NCI-H128 (cell line): ENCODE measurements around the gene THYN1.
"Not testable (repeated sequence)": the region's sequence is repeated elsewhere in the genome, so short reads cannot be mapped to it uniquely, and the experiment has no call there.

Experiments
- DNase-seq: peaks from one replicate; lab custom pipeline; 2025; ENCODE audit not compliant: unreplicated experiment; lab: John Stamatoyannopoulos, UW

The THYN1 gene

DNA sequence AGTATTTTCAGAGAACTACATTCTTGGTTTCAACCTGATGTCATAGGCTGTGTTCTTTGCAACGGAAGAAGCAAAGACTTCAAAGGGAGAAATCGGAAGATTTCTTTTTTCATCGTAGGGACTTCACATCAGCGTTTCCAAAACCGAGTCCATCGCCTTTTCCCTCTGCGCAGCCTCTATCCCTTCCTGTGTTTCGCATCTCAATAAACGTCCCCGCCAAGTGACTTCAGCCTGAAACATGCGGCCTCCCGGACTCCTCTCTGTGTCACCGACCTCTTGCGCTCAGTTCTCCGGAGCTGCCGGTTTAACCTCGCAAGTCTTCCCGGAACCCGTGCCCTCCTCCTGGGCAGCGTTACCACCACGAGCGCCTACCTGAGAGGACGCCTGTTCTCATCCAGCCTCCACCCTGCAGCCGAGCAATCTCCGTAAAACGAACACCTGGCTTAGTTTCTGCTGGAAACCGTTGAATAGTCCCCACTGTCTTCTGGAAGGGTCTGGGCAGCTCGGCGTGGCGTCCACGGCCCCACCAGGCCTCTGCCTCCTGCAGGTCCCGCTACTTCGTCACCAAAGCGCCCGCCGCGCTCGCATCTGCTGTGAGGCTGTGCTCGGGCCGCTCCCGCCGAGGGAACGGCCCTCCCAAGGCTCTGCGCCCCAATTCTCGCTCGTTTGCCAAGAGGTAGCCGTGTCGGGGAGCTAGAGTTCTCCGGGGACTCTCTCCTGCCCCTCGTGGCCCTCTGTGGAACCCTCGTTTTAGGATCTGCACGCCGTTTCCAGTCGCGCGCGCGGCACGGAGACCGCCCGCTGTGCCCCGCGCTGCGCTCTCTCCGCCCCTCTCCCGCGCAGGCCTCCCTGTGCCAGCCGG, 22.6 kb upstream of the THYN1 start, which contains the start of gene GLB1L3:
TSS of gene GLB1L3 (plus strand) at position 846 of the 862 bp plus-strand sequence. CDS start 362 bp downstream, outside the sequence.
- no peak for DNase-seq

DNA sequence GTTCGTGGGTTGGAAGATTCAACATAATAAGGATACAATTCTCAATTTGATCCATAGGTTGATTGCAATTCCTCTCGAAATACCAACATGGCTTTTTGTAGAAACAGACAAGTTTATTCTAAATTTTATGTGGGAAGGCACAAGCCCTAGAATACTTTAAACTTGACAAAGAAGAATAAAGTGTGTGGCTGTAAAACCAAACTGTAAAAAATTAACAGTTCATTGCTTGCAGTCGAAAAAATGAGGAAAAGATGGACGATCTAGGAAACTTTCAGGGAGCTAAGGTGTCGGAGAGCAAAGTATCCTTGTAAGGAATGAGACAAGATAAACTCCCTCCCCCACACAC, 22.0 kb upstream of the THYN1 start:
- DNase-seq = no peak

DNA sequence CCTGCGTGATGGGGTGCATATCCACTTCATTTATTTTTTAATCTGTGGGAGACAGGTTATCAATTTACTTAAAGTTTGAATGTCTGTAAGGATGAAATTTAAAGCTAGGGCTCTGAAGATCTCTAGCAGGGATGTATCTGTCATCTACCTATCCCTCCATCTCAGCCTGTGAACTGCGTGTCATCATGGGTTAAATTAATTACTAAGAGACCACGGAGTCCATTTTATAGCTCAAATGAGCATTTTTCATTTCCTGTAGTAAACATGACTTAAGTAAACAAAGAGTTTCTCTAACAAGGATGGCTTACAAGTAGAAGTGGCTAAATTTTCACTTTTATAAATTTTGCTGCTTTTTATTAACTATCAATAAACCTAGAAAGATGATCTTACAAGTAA, 20.2 kb upstream of the THYN1 start:
- no peak for DNase-seq

DNA sequence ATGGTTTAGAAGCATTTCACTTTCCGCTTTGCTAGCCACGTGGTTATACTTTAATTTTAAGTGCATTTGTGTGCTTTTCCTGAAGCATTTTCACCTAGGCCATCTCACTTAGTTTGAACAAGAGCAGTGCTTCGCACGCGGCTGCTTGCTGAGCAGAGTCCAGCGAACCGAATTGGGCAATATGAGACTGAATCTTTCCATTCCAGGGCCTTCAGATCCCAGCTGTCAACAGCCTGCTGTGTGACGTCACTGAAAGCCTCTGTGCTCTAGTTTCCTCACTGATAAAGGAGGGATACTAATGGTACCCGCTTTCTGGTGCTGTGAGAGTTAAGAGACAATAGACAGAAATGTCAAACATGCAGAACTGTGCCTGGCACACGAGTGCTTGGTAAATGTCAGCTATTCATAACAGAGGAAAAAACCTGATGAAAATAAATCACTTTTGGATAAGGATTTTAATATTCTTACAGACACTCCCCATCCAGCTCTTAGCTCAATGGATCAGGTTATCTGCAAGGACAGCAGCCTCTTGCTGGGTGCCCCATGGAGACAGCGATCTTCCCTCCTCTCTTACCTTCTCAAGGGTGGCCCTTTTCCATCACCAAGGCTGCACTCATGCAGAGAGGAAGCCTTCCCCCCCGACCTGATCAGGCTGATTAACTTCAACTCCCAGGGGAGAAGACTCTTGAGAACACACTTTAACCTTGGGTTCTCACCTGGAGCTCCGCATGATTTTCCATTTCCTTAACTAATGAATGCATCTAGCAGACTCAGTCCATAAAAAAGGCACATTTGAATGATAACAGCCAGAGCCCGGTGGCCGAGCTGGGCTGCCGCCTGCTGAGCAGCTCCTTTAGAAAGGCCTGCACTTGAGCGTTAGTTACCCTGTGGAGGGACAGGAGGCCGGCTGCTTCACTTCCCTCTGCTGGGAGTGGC, 19.5 kb upstream of the THYN1 start:
- no peak for DNase-seq

DNA sequence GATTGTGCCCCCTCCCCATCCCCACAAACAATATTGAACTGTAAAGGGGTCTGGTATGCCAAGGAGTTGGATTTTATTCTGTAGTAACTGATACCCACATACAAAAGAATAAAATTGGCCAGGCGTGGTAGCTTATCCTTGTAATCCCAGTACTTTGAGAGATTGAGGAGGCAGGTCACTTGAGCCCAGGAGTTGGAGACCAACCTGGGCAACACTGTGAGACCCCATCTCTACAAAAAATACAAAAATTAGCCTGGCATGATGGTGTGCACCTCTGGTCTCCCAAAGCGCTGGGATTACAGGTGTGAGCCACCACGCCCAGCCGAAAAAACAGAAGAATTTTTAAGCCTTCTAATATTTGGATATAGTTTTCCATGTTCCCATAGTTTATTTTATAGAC, 18.8 kb upstream of the THYN1 start:
- DNase-seq = no peak

DNA sequence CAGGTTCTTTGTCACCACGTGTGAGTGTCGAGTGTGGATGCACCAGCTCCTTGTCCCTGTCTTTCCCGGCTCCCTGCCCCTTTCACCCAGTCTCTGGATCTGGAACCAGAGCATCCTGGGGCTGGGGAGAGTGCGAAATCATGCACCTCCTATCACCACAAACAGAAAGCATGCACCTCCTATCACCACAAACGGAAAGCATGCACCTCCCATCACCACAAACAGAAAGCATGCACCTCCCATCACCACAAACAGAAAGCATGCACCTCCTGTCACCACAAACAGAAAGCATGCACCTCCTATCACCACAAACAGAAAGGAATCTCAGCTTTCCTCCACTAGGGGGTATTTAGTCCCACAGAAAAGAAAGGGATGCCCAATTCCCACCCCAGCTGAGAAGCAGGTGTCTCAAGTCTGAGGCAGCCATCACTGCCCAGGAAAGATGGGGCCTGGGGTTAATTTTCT, 17.1 kb upstream of the THYN1 start:
- DNase-seq = no peak

DNA sequence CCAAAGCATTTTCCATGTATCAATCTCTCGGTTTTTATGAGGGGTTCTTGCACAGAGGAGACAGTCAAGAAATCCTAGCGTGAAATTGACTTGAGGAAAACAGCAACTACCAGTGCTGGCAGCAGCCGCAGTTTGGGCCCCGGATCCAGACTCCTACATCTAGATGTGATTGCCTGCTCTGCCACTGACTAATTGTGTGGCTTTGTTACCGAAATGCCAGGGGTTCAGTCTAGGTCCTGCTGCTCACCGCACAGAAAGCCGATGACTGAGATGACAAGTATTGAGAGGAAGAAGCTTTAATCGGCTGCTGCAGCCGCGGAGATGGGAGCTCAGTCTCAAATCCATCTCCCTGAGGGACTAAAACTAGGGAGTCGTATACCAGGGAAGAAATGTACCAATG, 14.8 kb upstream of the THYN1 start:
- DNase-seq = no peak

DNA sequence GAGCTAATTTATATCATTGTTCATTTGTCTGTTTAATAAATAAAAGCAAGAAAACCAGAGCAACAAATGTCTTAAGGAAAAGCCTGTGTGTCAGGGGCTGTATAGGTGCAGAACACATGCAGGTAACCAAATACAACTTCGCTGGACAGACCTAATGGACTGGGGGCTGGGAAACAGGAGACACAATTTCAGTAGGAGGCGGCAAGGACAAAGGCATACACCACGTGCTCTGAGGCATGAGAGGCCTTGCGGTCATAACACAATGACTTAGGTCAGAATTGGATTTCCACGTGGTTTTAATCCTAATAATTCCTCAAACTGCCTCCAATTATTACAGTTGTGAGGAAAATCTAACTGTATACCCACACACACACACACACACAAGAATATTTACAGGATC, 14.3 kb upstream of the THYN1 start:
- no peak for DNase-seq

DNA sequence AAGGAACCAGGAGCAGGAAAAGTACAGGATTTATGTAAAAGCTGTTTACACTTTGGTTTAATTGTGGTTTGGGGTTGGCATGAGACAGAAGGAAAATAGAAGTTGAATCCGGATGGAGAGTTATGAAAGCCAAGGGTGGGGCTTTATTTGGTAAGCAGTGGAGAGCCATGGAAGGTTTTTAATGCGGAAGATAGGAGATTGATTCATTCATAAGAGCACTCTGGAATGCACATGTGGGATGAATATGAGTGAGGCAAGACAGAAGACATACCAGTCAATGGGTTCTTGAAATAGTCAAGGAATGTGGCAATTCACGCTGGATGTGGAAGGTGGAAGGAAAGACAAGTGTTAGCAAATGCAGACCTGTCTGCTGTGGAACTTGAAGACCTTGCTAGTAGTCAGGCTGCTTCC, 13.7 kb upstream of the THYN1 start:
- DNase-seq = no peak

DNA sequence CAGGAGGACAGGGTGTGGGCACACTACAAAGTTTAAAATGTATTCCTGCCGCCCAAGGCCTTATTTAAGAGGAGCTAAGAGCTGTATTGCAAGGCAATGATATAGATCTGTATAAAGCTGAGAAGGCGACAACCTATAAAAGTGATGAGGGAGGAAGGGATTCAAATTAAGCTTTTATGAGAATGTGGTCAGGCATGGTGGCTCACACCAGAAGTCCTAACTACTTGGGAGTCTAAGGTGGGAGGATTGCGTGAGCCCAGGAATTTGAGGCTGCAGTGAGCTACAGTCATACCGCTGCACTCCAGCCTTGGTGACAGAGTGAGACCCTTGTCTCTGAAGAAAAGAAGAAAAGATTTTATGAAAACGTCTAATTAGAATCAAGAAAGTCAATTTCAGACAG, 13.3 kb upstream of the THYN1 start:
- no peak for DNase-seq

DNA sequence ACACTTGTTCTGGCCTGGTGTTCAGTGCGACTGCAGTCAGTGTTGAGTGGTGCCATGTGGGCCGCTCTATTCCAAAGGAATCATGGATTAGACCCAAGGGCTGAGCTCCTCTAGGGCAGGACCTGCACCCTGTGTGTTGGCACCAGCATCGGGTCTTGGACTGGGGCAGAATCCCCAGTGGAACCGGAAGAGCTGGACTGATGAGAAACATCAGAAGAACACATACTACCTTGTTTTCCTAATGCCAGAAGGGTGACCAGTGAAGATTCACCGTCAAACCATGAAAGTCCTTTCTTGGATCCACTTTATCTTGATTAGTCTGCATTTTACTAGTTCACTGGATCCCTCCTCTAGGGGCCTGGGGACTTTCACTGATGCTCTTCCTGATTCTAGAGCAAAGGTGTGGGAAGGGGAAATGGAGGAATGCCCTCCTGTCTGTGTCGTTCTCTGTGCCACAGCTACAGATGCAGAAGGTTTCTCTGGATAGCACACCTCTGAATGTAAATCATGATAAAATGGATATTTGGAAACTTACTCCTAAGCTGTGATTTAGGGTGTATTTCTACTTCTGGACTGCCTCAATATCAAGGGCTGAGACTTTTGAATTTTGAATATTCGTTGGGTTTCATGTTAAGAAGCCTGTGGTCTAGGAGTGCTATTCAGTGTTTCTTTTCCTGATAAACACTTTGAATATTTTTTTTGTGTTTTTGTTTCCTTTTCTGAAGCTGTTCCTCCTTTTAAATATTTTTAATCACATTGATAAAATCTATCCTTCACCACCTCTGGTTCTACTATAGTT, 12.0 kb upstream of the THYN1 start:
- no peak for DNase-seq

DNA sequence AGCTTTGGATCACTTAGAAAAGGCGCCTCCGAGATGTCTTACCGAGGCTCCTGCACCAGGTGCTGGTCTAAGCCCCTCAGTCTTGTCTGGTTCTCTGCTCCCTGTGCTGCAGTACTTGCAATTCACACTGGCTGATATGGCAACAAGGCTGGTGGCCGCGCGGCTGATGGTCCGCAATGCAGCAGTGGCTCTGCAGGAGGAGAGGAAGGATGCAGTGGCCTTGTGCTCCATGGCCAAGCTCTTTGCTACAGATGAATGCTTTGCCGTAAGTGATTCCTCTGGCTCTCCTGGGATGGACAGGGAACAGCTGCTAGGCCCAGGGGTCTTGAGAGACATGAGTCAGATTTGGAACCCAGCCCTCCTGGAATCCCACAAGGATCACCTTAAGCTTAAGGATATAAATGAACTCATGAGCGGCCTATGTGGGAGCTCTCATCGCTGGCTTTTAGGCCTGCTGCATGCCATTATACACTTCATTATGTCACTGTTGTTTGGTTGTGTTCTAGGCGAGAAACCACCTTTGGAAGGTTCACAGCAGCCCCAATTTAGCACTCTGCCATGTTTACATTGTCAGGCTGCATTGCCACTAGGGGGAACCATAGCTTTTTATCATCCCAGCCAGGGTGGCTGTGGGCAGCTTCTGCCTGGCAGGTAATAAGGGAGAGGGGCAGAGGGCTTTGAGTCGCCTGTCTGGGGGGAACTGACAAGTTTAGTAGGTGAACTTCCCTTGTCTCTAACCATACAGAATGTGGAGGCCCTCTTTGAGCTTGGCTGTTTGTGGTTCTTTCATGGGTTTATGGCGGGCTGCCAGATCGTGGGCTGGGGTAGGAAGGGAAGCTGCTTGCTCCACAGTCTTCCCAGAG, 8.7 kb upstream of the THYN1 start:
- DNase-seq = no peak

DNA sequence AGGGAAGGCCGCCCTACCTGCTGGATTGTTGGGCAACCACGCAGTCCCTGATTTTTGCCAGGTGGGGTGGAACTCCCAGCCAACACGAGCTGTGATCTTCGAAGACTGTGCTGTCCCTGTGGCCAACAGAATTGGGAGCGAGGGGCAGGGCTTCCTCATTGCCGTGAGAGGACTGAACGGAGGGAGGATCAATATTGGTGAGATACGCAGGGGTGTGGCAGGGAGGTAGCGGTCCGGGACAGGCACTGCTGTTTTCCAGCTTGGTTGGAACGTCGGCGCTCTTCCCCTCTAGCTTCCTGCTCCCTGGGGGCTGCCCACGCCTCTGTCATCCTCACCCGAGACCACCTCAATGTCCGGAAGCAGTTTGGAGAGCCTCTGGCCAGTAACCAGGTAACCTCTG, 7.8 kb upstream of the THYN1 start:
- no peak for DNase-seq

DNA sequence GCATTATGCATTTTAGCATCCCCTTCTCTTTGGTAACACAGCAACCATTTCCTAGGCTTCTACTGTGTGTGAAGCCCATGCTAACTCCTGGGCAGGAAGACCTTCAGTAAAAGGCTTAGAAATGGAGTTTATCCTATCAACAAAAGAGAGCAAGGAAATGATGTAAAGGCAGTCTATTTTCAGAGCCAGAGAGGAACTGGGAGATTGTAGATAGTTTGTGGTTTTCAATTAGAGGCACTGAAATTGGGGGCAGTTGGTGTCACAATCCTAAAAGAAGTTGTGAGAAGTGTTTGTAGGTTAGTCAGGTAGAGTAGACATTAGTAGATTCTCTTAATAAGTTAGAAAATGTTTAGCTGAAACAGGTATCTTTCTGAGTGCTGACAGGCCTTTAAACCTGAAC, 7.4 kb upstream of the THYN1 start:
- no peak for DNase-seq

DNA sequence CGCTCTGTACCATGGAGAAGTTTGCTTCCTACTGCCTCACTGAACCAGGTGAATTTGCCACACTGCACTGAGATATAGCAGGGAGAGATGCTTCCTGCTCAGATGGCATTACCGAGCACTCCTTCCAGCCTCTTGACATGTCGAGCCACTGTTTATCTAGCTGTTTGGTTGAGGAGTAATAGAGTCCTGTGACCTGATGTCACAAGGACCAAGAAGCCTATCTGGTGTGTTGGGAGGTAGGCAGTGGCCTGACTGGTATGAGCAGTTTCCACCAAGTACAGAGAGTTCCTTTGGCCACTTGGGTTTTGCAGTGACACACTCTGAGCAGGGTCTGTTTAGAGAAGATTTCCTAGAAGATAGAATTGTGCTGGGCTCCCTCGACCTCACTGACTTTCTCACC, 5.4 kb upstream of the THYN1 start:
- DNase-seq = no peak

DNA sequence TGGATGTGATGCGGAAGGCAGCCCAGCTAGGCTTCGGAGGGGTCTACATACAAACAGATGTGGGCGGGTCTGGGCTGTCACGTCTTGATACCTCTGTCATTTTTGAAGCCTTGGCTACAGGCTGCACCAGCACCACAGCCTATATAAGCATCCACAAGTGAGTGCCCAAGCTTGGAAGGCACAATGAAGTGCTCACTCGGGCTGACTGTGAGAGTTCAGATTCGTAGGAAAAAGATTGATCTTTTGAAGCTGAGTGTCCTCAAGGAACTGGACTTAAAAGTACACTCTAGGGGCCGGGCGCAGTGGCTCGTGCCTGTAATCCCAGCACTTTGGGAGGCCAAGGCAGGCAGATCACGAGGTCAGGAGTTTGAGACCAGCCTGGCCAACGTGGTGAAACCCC, 3.9 kb upstream of the THYN1 start:
- DNase-seq = no peak

DNA sequence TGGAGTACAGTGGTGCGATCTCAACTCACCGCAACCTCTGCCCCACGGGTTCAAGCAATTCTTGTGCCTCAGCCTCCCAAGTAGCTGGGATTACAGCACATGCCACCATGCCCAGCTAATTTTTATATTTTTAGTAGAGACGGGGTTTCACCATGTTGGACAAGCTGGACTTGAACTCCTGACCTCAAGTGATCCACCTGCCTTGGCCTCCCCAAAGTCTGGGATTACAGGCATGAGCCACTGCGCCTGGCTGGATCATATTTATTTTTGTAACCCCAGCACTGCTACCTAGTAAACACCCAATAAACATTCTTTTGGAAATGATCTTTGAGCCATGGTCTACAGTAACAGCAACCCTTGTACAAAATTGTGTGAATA, 2.0 kb upstream of the THYN1 start:
- not testable (repeated sequence) for DNase-seq

DNA sequence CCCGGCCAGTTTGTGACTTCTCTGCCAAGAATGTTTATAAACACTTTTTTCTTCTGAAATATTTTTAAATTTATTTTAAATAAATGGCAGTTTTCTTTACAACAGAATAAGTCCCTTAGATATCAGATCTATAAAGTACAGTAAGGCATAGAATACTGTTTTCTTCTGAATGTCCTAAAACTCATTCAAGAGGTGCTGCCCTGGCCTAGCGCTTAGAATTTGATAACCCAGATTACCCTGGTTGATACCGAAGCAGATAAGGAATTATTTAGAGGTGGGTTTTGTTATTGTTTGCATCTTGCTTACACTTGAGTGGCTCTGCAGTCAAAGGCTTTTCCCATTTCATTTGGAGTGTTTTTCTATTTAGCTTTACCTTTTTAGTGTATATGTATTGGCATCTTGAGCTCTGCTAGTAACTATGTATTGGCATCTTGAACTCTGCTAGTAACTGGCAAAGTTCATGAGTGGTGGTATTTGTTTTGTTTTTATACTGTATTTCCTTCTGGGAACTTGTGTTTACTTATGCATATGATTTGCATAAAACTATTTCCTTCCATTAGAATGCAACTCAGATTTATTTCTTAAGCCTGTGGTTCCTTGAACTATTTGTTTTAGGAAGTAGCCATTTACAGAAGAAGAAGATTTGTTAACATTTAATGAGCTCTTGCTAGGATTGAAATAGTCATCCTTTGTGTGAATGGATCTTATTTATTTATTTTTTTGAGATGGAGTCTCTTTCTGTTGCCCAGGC, 1.5 kb upstream of the THYN1 start:
- DNase-seq = no peak

DNA sequence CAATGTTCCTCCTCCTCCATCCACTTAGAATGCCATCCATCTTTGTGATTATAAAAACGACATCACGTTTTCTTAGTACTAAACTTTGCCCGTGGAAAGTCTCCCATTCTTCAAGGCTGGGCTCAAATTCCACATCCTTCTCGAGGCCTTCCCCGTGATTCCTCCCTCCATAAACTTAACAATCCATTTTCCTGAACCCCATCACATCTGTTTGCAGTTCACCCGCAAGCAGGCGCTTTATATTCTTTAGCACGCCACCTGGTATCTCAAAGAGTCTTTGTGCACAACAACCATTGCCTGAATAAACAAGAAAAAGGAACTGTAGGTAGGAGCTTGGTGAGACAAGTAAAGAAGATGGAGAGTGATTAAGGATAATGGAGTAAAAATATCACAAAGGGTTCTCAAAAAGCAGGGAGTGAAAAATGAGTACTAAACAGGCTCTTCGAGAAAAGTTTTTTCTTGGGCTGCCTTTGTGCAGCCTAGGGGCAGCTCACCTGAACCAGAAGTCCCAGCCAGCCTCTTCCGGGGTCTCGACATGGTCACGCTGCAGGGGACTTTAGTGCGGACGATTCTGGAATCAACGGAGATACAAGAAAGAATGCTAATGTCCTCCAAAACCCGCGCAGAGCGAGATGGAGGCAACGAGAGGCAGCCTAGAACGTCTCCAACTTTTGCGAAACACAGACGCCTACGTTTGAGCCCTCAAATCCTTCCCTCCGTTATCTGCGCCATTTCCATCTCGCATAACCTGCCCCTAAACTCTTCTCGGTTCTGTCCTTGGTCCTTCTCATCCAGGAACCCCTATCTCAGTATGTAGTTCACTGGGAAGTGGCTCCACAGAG, 585 bp downstream of the THYN1 start:
- DNase-seq = no peak
